ENCODE results near the gene ZDHHC4. TPM values are rescaled to one million over a fixed set of nuclear protein-coding genes. Genes with fewer than 3 reads are reported as not detected.
"Not testable (repeated sequence)": the region's sequence is repeated elsewhere in the genome, so short reads cannot be mapped to it uniquely, and the experiment has no call there.

The ZDHHC4 gene
- total and polyA plus RNA-seq, 8 donors = 4.1 to 78.4 (median 43.9) TPM

GRCh38 chr7:6571160-6571779 lies 6.0 kb upstream of the ZDHHC4 start:
- TF ChIP-seq EP300 (IDR thresholded peaks at IDR 0.05) = no peak
- no peak for TF ChIP-seq CTCF (IDR thresholded peaks at IDR 0.05)
- H3K9me3 ChIP-seq = no peaks in the 10 kb centered on the region
- peaks cover 0 to 8% (median 6%) of the 10 kb centered on the region in 3 donors for H3K27me3 ChIP-seq
- peaks cover 0 to 2% (median 1%) of the 10 kb centered on the region in 4 donors for H3K4me1 ChIP-seq
- WGBS, 5 donors = 51 to 69% (median 58%) methylated on average over 7 of the region's 7 CpGs
- H3K27ac ChIP-seq = no peak overlapping the region
- H3K4me3 ChIP-seq = no peak overlapping the region
- DNase-seq = no peak
- intact Hi-C loops (cut with DNase I; ENCODE audit: low total_unique reads) = no loop called here
- H3K36me3 ChIP-seq = no peaks in the 10 kb centered on the region

GRCh38 chr7:6575281-6576023 lies 1.8 kb upstream of the ZDHHC4 start:
- WGBS, 5 donors = 65 to 77% (median 75%) methylated on average over 9 of the region's 9 CpGs
- intact Hi-C loops (cut with DNase I; ENCODE audit: low total_unique reads) = no loop called here
- H3K4me1 ChIP-seq = peaks cover 0 to 16% (median 12%) of the 10 kb centered on the region in 4 donors

GRCh38 chr7:6576024-6576866 lies 1.0 kb upstream of the ZDHHC4 start:
- Histone ChIP-seq H3K4me3 (peak overlapping the region; percentile 55 to 87 (median 60)), H3K4me1 (peaks cover 0 to 16% (median 12%) of the 10 kb centered on the region in 4 donors), H3K36me3 (peaks cover 7 to 23% (median 21%) of the 10 kb centered on the region in 4 donors), H3K27me3 (peaks cover 0 to 4% (median 0%) of the 10 kb centered on the region in 3 donors), H3K27ac (peak overlapping the region in 4 of 5 donors; percentile 91 to 97 (median 95)), H3K9me3 (no peaks in the 10 kb centered on the region)
- no peak for DNase-seq
- 65 to 80% (median 68%) methylated on average over 12 to 14 of the region's 14 CpGs for WGBS, 5 donors
- intact Hi-C loops (cut with DNase I; ENCODE audit: low total_unique reads) = no loop called here
- TF ChIP-seq POLR2A (IDR thresholded peaks at IDR 0.05) = no peak
- no peak for TF ChIP-seq CTCF (IDR thresholded peaks at IDR 0.05)
- TF ChIP-seq EP300 (IDR thresholded peaks at IDR 0.05) = no peak

More at GRCh38 chr7:6575281-6576023, 1.8 kb upstream of the ZDHHC4 start:
- TF ChIP-seq POLR2AphosphoS5 (IDR thresholded peaks at IDR 0.05) = no peak
- no peak for TF ChIP-seq EP300 (IDR thresholded peaks at IDR 0.05)
- TF ChIP-seq CTCF (IDR thresholded peaks at IDR 0.05) = no peak
- Histone ChIP-seq H3K36me3 (peaks cover 0 to 15% (median 13%) of the 10 kb centered on the region in 4 donors), H3K4me3 (no peak overlapping the region), H3K9me3 (no peaks in the 10 kb centered on the region), H3K27me3 (peaks cover 0 to 4% (median 0%) of the 10 kb centered on the region in 3 donors), H3K27ac (no peak overlapping the region)
- no peak for DNase-seq

- Histone ChIP-seq H3K27ac (peak overlapping the region; percentile 88 to 97 (median 95)), H3K4me3 (peak overlapping the region; percentile 55 to 87 (median 60)), H3K4me1 (peaks cover 0 to 16% (median 12%) of the 10 kb centered on the region in 4 donors), H3K36me3 (peaks cover 14 to 30% (median 27%) of the 10 kb centered on the region in 4 donors)
- H3K27me3 ChIP-seq; H3K9me3 ChIP-seq; intact Hi-C loops (cut with DNase I; ENCODE audit: low total_unique reads): not testable (repeated sequence)
- DNase-seq = peak in 1 of 2 donors; percentile 52
- 5 to 10% (median 9%) methylated on average over 13 to 14 of the region's 14 CpGs for WGBS, 5 donors
Measured at GRCh38 chr7:6576867-6577368, 336 bp upstream of the ZDHHC4 start.
